Measurements from ENCODE around the gene BORCS5.
A peak's percentile ranks its signal among the peaks of the same experiment; 100 is the strongest.

BORCS5 gene

DNA sequence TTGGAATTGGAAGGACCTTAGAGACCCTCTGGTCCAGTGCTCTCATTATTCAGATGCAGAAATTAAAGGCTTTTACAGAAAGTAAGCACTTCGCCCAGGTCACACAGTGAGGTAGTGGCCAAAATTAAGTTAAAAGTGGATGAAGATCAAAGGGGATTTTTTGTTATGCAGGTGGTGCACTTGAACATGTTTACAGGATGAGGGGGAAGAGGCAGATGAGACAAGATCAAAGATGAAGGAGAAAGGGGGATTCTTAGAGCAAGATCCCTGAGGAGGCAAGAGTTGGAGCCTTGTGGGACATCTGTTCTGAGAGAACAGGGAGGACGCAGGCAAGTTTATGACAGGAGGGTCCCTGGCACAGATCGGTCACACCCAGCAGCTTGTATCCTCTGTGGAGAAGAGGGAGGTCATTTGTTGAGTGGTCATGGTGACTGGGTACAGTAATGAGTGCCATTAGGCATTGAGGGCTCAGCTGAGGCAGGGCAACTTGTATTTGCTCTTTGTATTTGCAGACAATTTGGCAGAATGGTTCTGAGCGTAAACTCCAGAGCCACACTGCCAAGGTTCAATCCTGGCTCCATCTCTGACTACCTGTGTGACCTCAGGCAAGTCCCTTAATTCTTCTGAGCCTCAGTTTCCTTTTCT, 84.0 kb downstream of the BORCS5 start:
- no peak overlapping the region for H3K4me3 ChIP-seq (ENCODE audit: low read depth in 1 of 2, low read length in 2 of 2)
- H3K9me3 ChIP-seq (ENCODE audit: control insufficient read depth in 1 of 2, low read length in 2 of 2), result no peaks in the 10 kb centered on the region
- H3K4me1 ChIP-seq (ENCODE audit: control insufficient read depth in 1 of 2, insufficient read depth in 2 of 2, low read length in 2 of 2), result peaks cover 0 to 15% of the 10 kb centered on the region in 2 donors
- H3K36me3 ChIP-seq (ENCODE audit: control insufficient read depth in 1 of 2, insufficient read depth in 2 of 2, low read length in 2 of 2), result peaks cover 0 to 5% of the 10 kb centered on the region in 2 donors
- H3K27ac ChIP-seq (ENCODE audit: low read length), result peak overlapping the region; percentile 41
- H3K27me3 ChIP-seq (ENCODE audit: low read depth, low read length), result no peaks in the 10 kb centered on the region

DNA sequence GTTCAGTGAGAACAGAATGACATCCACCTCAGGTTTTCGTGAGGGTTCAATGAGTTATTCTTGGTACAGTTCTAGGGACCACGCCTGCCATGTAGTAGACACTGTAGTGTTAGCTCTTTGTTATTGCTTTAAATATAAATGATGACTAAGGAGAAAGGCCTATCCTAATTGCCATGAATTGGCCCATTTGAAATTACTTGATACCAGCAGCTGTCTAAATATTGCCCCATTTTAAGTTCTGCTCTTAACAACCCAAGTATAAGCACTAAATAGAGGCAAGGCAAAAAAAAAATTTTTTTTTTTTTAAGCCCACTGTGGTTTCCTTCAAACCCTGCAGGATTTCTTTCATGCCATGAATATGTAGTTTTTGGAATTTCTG, 84.5 kb downstream of the BORCS5 start:
- no peaks in the 10 kb centered on the region for H3K27me3 ChIP-seq (ENCODE audit: low read depth, low read length)
- H3K4me3 ChIP-seq (ENCODE audit: low read depth in 1 of 2, low read length in 2 of 2), result no peak overlapping the region
- H3K4me1 ChIP-seq (ENCODE audit: control insufficient read depth in 1 of 2, insufficient read depth in 2 of 2, low read length in 2 of 2), result peaks cover 0 to 15% of the 10 kb centered on the region in 2 donors
- peak overlapping the region; percentile 41 for H3K27ac ChIP-seq (ENCODE audit: low read length)
- H3K9me3 ChIP-seq (ENCODE audit: control insufficient read depth in 1 of 2, low read length in 2 of 2), result no peaks in the 10 kb centered on the region
- H3K36me3 ChIP-seq (ENCODE audit: control insufficient read depth in 1 of 2, insufficient read depth in 2 of 2, low read length in 2 of 2), result peaks cover 0 to 3% of the 10 kb centered on the region in 2 donors

GRCh38 chr12:12441843-12442461, 85.1 kb downstream of the BORCS5 start:
- no peak overlapping the region for H3K4me3 ChIP-seq (ENCODE audit: low read depth in 1 of 2, low read length in 2 of 2)
- no peaks in the 10 kb centered on the region for H3K27me3 ChIP-seq (ENCODE audit: low read depth, low read length)
- peaks cover 0 to 15% of the 10 kb centered on the region in 2 donors for H3K4me1 ChIP-seq (ENCODE audit: control insufficient read depth in 1 of 2, insufficient read depth in 2 of 2, low read length in 2 of 2)
- peak overlapping the region; percentile 41 for H3K27ac ChIP-seq (ENCODE audit: low read length)
- H3K9me3 ChIP-seq (ENCODE audit: control insufficient read depth in 1 of 2, low read length in 2 of 2), result no peaks in the 10 kb centered on the region
- H3K36me3 ChIP-seq (ENCODE audit: control insufficient read depth in 1 of 2, insufficient read depth in 2 of 2, low read length in 2 of 2), result no peaks in the 10 kb centered on the region

GRCh38 chr12:12442548-12443071, 85.7 kb downstream of the BORCS5 start:
- Histone ChIP-seq H3K27ac (ENCODE audit: low read length) (peak overlapping the region; percentile 5), H3K27me3 (ENCODE audit: low read depth, low read length) (no peaks in the 10 kb centered on the region), H3K9me3 (ENCODE audit: control insufficient read depth in 1 of 2, low read length in 2 of 2) (no peaks in the 10 kb centered on the region), H3K4me1 (ENCODE audit: control insufficient read depth in 1 of 2, insufficient read depth in 2 of 2, low read length in 2 of 2) (peaks cover 0 to 15% of the 10 kb centered on the region in 2 donors), H3K36me3 (ENCODE audit: control insufficient read depth in 1 of 2, insufficient read depth in 2 of 2, low read length in 2 of 2) (no peaks in the 10 kb centered on the region), H3K4me3 (ENCODE audit: low read depth in 1 of 2, low read length in 2 of 2) (no peak overlapping the region)

DNA sequence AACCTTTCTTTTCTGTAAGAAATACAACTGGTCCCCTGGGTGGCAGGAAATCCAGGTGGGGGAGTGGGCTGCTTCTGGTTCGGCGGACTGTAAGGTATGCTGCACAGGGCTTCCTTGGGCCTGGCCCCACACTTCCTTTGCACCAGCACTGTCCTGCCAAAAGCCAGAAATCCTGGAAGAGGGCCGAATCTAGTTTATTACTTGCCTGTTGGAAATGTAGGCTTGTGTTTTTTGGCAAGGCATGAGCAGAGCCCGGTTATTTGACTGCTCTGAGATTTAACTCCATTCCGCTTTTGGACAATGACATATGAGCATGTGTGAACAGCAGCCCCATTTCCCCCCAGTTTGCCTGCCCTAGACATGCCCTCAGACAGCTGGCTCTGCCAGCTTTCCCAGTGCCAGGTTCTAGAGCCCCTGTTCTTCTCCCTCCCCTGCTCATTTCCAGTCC, 86.6 kb downstream of the BORCS5 start:
- no peak overlapping the region for H3K4me3 ChIP-seq (ENCODE audit: low read depth in 1 of 2, low read length in 2 of 2)
- H3K27ac ChIP-seq (ENCODE audit: low read length), result peak overlapping the region; percentile 5
- H3K9me3 ChIP-seq (ENCODE audit: control insufficient read depth in 1 of 2, low read length in 2 of 2), result no peaks in the 10 kb centered on the region
- H3K36me3 ChIP-seq (ENCODE audit: control insufficient read depth in 1 of 2, insufficient read depth in 2 of 2, low read length in 2 of 2), result no peaks in the 10 kb centered on the region
- no peaks in the 10 kb centered on the region for H3K27me3 ChIP-seq (ENCODE audit: low read depth, low read length)
- peaks cover 0 to 15% of the 10 kb centered on the region in 2 donors for H3K4me1 ChIP-seq (ENCODE audit: control insufficient read depth in 1 of 2, insufficient read depth in 2 of 2, low read length in 2 of 2)

DNA sequence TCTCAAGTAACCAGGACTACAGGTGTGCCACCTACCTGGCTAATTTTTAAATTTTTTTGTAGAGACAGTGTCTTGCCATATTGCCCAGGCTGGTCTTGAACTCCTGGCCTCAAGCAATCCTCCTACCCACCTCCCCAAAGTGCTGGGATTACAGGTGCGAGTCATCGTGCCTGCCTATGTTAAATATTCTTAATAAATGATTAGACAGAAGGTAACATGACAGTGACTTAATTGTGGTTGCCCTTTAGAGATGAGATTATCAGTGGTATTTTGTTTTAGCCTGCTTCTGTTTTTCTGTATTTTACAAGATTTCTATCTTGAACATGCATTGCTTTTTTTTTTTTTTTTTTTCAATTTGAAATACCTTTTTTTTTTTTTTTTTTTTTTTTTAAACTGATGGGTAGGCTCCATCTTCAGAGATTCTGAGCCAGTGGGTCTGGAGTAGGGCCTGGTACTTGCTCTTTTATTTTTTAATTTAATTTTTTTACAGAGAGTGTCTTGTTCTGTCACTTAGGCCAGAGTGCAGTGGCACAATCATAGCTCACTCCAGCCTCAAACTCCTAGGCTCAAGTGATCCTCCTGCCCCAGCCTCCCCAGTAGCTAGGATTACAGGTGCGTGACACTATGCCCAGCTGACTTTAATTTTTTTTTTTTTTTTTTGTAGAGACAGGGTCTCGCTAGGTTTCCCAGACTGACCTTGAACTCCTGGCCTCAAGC, 88.4 kb downstream of the BORCS5 start:
- Histone ChIP-seq H3K27ac (ENCODE audit: low read length) (no peak overlapping the region), H3K4me1 (ENCODE audit: control insufficient read depth in 1 of 2, insufficient read depth in 2 of 2, low read length in 2 of 2) (peaks cover 0 to 15% of the 10 kb centered on the region in 2 donors), H3K27me3 (ENCODE audit: low read depth, low read length) (no peaks in the 10 kb centered on the region)

GRCh38 chr12:12445882-12446181, 89.0 kb downstream of the BORCS5 start:
- no peak overlapping the region for H3K27ac ChIP-seq (ENCODE audit: low read length)
- no peak overlapping the region for H3K4me3 ChIP-seq (ENCODE audit: low read depth in 1 of 2, low read length in 2 of 2)
- H3K36me3 ChIP-seq (ENCODE audit: control insufficient read depth in 1 of 2, insufficient read depth in 2 of 2, low read length in 2 of 2), result no peaks in the 10 kb centered on the region
- H3K27me3 ChIP-seq (ENCODE audit: low read depth, low read length), result no peaks in the 10 kb centered on the region
- peaks cover 0 to 15% of the 10 kb centered on the region in 2 donors for H3K4me1 ChIP-seq (ENCODE audit: control insufficient read depth in 1 of 2, insufficient read depth in 2 of 2, low read length in 2 of 2)
- no peaks in the 10 kb centered on the region for H3K9me3 ChIP-seq (ENCODE audit: control insufficient read depth in 1 of 2, low read length in 2 of 2)

More for the DNA sequence above, 88.4 kb downstream of the BORCS5 start:
- H3K36me3 ChIP-seq (ENCODE audit: control insufficient read depth in 1 of 2, insufficient read depth in 2 of 2, low read length in 2 of 2), result no peaks in the 10 kb centered on the region
- no peaks in the 10 kb centered on the region for H3K9me3 ChIP-seq (ENCODE audit: control insufficient read depth in 1 of 2, low read length in 2 of 2)
- no peak overlapping the region for H3K4me3 ChIP-seq (ENCODE audit: low read depth in 1 of 2, low read length in 2 of 2)

DNA sequence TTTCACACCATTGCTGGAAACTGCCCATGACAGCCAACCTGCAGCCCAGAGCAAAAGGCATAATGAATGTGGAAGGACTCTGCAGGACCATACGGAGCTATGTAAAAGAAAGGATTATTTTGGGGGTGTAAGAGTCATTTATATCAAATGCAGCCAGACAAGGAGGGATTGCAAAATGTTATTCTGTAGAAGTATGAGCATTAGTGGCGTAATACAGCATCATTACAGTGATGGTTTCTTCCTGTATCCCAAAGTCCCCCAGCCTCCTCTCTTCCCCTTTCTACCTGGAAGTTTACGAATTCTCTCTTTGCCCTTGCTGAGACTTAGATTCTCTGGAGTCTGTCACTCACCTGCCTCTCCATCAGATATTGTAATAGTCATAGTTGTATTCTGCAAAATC, 89.9 kb downstream of the BORCS5 start:
- Histone ChIP-seq H3K9me3 (ENCODE audit: control insufficient read depth in 1 of 2, low read length in 2 of 2) (no peaks in the 10 kb centered on the region), H3K36me3 (ENCODE audit: control insufficient read depth in 1 of 2, insufficient read depth in 2 of 2, low read length in 2 of 2) (no peaks in the 10 kb centered on the region), H3K4me3 (ENCODE audit: low read depth in 1 of 2, low read length in 2 of 2) (no peak overlapping the region), H3K4me1 (ENCODE audit: control insufficient read depth in 1 of 2, insufficient read depth in 2 of 2, low read length in 2 of 2) (peaks cover 0 to 13% of the 10 kb centered on the region in 2 donors), H3K27ac (ENCODE audit: low read length) (no peak overlapping the region), H3K27me3 (ENCODE audit: low read depth, low read length) (no peaks in the 10 kb centered on the region)

DNA sequence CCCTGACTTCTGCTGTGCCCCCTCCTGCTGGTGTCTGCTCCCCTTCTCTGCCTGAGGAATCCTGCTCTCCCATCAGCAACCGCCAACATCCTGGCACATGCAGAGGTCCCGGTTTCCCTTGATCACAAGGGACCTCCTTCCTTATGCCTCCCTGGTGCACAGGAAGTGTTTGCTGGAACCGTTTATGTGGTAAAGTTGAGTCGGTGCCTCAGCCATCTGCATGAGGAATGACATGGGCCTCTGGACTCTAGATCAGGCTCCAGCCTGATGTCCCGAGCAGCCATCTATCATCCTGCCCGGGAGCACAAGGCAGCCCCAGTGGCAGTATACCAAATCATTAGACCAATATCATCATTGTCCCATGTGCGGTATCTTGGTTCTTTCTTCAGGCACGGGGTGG, 90.4 kb downstream of the BORCS5 start:
- H3K27ac ChIP-seq (ENCODE audit: low read length), result no peak overlapping the region
- H3K9me3 ChIP-seq (ENCODE audit: control insufficient read depth in 1 of 2, low read length in 2 of 2), result no peaks in the 10 kb centered on the region
- H3K27me3 ChIP-seq (ENCODE audit: low read depth, low read length), result no peaks in the 10 kb centered on the region
- H3K4me1 ChIP-seq (ENCODE audit: control insufficient read depth in 1 of 2, insufficient read depth in 2 of 2, low read length in 2 of 2), result peaks cover 0 to 9% of the 10 kb centered on the region in 2 donors
- no peaks in the 10 kb centered on the region for H3K36me3 ChIP-seq (ENCODE audit: control insufficient read depth in 1 of 2, insufficient read depth in 2 of 2, low read length in 2 of 2)
- H3K4me3 ChIP-seq (ENCODE audit: low read depth in 1 of 2, low read length in 2 of 2), result no peak overlapping the region

GRCh38 chr12:12447837-12448236, 91.0 kb downstream of the BORCS5 start:
- peaks cover 0 to 3% of the 10 kb centered on the region in 2 donors for H3K4me1 ChIP-seq (ENCODE audit: control insufficient read depth in 1 of 2, insufficient read depth in 2 of 2, low read length in 2 of 2)
- H3K27me3 ChIP-seq (ENCODE audit: low read depth, low read length), result no peaks in the 10 kb centered on the region
- no peak overlapping the region for H3K27ac ChIP-seq (ENCODE audit: low read length)
- H3K36me3 ChIP-seq (ENCODE audit: control insufficient read depth in 1 of 2, insufficient read depth in 2 of 2, low read length in 2 of 2), result no peaks in the 10 kb centered on the region
- no peak overlapping the region for H3K4me3 ChIP-seq (ENCODE audit: low read depth in 1 of 2, low read length in 2 of 2)
- H3K9me3 ChIP-seq (ENCODE audit: control insufficient read depth in 1 of 2, low read length in 2 of 2), result no peaks in the 10 kb centered on the region

DNA sequence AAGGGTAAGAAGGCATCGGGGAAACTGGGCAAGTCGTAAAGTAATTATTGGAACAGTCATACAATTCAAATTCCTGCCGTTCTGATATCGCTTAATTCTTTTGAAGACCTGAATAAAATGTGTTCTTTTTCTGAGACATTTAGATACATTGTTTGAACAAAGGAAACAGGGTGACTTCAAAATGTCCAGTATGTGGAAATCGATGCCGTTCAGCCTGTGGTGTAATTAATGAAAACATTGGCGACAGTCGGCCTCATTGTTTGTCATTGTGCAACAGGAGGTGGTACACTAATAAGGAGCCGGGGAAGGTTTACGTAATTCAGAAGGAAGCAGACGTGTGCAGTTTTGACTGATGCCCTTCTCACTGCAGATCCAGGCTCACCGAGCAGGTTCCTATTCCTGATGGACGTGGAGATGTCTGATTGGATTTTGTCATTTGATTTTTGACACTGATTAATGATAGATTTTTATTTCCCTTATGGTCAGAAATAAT, 92.7 kb downstream of the BORCS5 start:
- Histone ChIP-seq H3K9me3 (ENCODE audit: control insufficient read depth in 1 of 2, low read length in 2 of 2) (no peaks in the 10 kb centered on the region), H3K36me3 (ENCODE audit: control insufficient read depth in 1 of 2, insufficient read depth in 2 of 2, low read length in 2 of 2) (no peaks in the 10 kb centered on the region), H3K4me1 (ENCODE audit: control insufficient read depth in 1 of 2, insufficient read depth in 2 of 2, low read length in 2 of 2) (no peaks in the 10 kb centered on the region), H3K4me3 (ENCODE audit: low read depth in 1 of 2, low read length in 2 of 2) (no peak overlapping the region), H3K27me3 (ENCODE audit: low read depth, low read length) (no peaks in the 10 kb centered on the region), H3K27ac (ENCODE audit: low read length) (no peak overlapping the region)

Data from muscle layer of duodenum (tissue), 2 donors.